Activated CD4-positive, alpha-beta memory T cell treated with anti-CD3 and anti-CD28 coated beads, Interleukin-2, amount 10 ng/mL, durations not matched to agents 7 days and 5 days (primary cell): ENCODE data around the gene CD93. TPM values are rescaled to one million over a fixed set of nuclear protein-coding genes. Genes with fewer than 3 reads are reported as not detected.

Experiments
- CTCF ChIA-PET: fragments of 350-600 bp; sonication (Branson Sonifier 250); formaldehyde crosslinking; loops from one replicate; lab custom pipeline; 2021; ENCODE audit warnings: antibody characterized with exemption, inconsistent platforms; lab: Charles Lee
- POLR2A ChIA-PET: fragments of 350-600 bp; sonication (Branson Sonifier 250); formaldehyde crosslinking; loops from one replicate; lab custom pipeline; 2021; ENCODE audit warnings: antibody characterized with exemption; lab: Charles Lee
- DNase-seq: peaks from one replicate; pipeline ENCODE4 v3.0.0-alpha.2; 2020
- H3K27ac Mint-ChIP-seq: one replicate; pipeline ENCODE4 v1.8.0; 2021; ENCODE audit warnings: mild to moderate bottlenecking, mixed read lengths
- H3K27me3 Mint-ChIP-seq: one replicate; pipeline ENCODE4 v1.8.0; 2021; ENCODE audit warnings: mixed read lengths
- H3K36me3 Mint-ChIP-seq: one replicate; pipeline ENCODE4 v1.8.0; 2021; ENCODE audit warnings: low read depth, mixed read lengths
- H3K4me1 Mint-ChIP-seq: one replicate; pipeline ENCODE4 v1.8.0; 2021; ENCODE audit warnings: mixed read lengths
- H3K4me3 Mint-ChIP-seq: one replicate; pipeline ENCODE4 v1.8.0; 2021; ENCODE audit warnings: mild to moderate bottlenecking, mixed read lengths
- H3K9me3 Mint-ChIP-seq: one replicate; pipeline ENCODE4 v1.8.0; 2021; ENCODE audit warnings: mixed read lengths
- total RNA-seq, 2 experiments: library from RNA; stranded (reverse); gene quantifications; one replicate each; pipeline ENCODE4 v1.2.3, GENCODE V29; 2021

The CD93 gene
- total RNA-seq, 2 experiments from 2014 or later, result 5.1 to 5.6 TPM

DNA sequence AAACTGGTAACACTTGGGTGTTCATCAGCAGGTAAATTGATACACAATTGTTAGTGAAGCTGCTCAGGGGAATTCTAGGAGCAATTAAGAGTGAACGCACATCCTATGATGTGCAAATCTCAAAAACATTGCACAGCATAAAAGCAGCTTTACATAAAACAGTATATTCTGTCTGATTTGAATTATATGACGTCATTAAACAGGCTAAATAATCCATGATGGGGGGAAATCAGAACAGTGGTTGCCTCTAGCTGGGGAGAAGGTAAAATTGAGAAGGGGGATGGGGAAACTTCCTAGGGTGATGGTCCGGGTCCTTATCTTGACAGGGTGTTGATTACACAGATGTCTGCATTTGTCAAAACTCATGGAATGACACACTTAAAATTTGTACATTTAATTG lies 19.4 kb downstream of the CD93 start:
- H3K4me3 Mint-ChIP-seq, result no peak overlapping the region
- CTCF ChIA-PET, result no interaction called here
- no peaks in the 10 kb centered on the region for H3K4me1 Mint-ChIP-seq
- H3K36me3 Mint-ChIP-seq, result no peaks in the 10 kb centered on the region
- DNase-seq, result no peak
- POLR2A ChIA-PET, result no interaction called here
- H3K27me3 Mint-ChIP-seq, result peaks cover 20% of the 10 kb centered on the region
- H3K9me3 Mint-ChIP-seq, result no peaks in the 10 kb centered on the region
- H3K27ac Mint-ChIP-seq, result no peak overlapping the region

DNA sequence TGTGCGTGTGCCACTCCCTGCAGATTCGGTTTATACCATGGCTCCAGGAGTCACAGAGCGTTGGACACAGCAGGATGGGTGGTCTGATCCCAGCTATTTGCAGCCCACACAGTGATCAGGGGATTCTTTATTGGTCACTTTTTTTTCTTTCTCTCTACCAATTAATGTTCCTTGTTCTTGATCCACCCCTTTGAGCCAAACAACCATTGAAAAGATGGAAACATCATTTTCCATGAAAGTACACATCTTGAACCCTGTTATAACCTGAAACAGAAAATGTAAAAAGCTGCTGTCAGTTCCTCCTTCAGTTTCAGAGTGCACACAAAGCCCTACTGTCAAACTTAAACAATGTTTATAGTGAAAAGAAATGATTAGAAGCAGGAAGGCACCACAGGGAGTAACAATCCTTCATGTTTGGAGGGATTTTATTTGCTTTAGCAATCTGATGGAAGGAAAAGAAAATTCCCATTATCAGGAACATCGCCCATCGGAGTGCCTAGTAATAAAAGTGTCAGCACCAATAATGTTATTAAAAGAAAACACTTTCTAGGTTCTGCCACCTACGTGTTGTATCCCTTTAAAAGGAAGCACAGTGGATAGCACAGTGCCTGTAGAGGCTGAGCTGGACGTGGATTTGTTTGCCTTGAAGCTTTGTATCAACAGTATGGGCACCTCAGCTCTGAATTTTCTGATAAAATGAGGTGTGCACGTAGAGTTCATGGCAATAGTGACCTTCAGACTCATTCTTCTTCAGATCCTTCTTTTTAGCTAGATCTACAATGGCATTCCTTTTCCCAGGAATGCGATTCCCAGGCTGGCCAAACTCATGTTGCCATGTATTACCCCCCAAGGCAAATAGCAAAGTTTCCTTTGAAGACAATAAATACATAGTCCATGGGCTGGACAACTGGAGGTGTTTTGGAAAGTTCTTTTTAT lies 20.6 kb downstream of the CD93 start:
- H3K36me3 Mint-ChIP-seq, result no peaks in the 10 kb centered on the region
- no peaks in the 10 kb centered on the region for H3K4me1 Mint-ChIP-seq
- no peaks in the 10 kb centered on the region for H3K9me3 Mint-ChIP-seq
- ChIA-PET CTCF (interaction anchor here (1.1 kb wide), 1 partner anchor 14 kb away, joined by 3 read pairs; no protein-coding TSS in a partner anchor), POLR2A (no interaction called here)
- peaks cover 24% of the 10 kb centered on the region for H3K27me3 Mint-ChIP-seq
- H3K4me3 Mint-ChIP-seq, result no peak overlapping the region
- no peak overlapping the region for H3K27ac Mint-ChIP-seq
- DNase-seq, result no peak

DNA sequence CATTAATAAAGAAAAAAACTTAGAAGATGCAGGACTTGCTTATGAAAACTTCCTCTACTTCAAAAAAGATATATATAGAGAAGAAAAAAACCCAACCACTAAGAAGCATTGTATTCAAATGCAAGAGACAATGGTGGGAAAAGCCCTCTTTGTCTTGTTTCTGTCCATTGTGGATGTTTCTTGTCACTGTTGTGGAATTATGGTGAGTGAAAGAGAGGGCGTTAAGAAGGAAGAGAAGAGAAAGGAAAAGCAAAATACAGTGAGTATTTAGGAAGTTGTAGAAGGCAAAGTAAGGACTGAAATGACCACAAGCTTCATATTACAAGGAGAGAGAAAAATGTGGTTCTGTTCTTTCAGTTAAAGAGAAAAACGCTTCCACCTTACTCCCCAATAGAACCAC lies 22.5 kb downstream of the CD93 start:
- H3K4me3 Mint-ChIP-seq, result no peak overlapping the region
- no peak for DNase-seq
- POLR2A ChIA-PET, result no interaction called here
- H3K27me3 Mint-ChIP-seq, result peaks cover 26% of the 10 kb centered on the region
- CTCF ChIA-PET, result interaction anchor here (1.8 kb wide), 1 partner anchor 10 kb away, joined by 5 read pairs; no protein-coding TSS in a partner anchor
- no peak overlapping the region for H3K27ac Mint-ChIP-seq
- H3K4me1 Mint-ChIP-seq, result no peaks in the 10 kb centered on the region
- no peaks in the 10 kb centered on the region for H3K36me3 Mint-ChIP-seq
- H3K9me3 Mint-ChIP-seq, result no peaks in the 10 kb centered on the region

DNA sequence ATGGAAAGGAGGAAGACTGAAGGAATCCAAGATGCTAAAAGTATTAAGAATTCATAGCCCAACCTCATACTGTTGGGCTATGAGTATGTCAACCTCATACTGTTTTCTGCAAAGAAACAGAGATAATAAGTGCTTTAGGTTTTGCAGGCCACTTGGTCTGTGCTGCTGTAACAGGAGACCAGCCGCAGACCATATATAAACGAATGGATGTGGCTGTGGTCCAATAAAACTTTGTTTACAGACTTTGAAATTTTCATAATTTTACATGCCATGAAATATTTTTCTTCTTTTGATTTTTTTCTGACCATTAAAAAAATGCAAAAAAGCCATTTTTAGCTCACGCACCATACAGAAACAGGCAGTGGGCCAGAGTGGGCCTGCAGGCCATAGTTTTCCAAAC lies 23.0 kb downstream of the CD93 start:
- ChIA-PET POLR2A (no interaction called here), CTCF (interaction anchor here (1.8 kb wide), 1 partner anchor 10 kb away, joined by 5 read pairs; no protein-coding TSS in a partner anchor)
- DNase-seq, result no peak
- no peak overlapping the region for H3K27ac Mint-ChIP-seq
- no peaks in the 10 kb centered on the region for H3K36me3 Mint-ChIP-seq
- H3K4me3 Mint-ChIP-seq, result no peak overlapping the region
- H3K4me1 Mint-ChIP-seq, result no peaks in the 10 kb centered on the region
- H3K27me3 Mint-ChIP-seq, result peaks cover 28% of the 10 kb centered on the region
- H3K9me3 Mint-ChIP-seq, result no peaks in the 10 kb centered on the region

DNA sequence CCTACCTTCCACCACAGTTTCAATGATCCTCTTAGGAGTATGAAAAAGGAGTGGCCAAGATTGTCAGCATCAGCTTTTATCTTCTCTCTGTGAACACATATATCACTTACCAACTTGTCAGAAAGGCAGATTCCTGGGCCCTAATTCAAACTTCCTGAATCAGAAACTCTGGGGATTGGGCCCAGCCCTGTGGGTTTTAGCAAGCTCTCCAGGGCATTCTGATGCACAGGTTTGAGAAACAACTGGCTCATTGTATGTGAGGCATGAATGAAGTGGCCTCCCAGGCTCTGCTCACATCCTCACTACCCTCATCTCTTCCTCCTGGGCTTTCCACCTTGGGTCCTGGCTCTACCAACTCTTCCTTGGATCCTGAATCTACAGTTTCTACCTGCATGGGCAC lies 23.5 kb downstream of the CD93 start:
- Mint-ChIP-seq H3K4me3 (no peak overlapping the region), H3K4me1 (no peaks in the 10 kb centered on the region), H3K27me3 (peaks cover 28% of the 10 kb centered on the region), H3K27ac (no peak overlapping the region), H3K9me3 (no peaks in the 10 kb centered on the region), H3K36me3 (no peaks in the 10 kb centered on the region)
- ChIA-PET POLR2A (no interaction called here), CTCF (interaction anchor here (1.8 to 2.1 kb wide), 2 partner anchors 9 to 12 kb away, joined by 5 to 9 read pairs; no protein-coding TSS in a partner anchor)
- DNase-seq, result no peak

DNA sequence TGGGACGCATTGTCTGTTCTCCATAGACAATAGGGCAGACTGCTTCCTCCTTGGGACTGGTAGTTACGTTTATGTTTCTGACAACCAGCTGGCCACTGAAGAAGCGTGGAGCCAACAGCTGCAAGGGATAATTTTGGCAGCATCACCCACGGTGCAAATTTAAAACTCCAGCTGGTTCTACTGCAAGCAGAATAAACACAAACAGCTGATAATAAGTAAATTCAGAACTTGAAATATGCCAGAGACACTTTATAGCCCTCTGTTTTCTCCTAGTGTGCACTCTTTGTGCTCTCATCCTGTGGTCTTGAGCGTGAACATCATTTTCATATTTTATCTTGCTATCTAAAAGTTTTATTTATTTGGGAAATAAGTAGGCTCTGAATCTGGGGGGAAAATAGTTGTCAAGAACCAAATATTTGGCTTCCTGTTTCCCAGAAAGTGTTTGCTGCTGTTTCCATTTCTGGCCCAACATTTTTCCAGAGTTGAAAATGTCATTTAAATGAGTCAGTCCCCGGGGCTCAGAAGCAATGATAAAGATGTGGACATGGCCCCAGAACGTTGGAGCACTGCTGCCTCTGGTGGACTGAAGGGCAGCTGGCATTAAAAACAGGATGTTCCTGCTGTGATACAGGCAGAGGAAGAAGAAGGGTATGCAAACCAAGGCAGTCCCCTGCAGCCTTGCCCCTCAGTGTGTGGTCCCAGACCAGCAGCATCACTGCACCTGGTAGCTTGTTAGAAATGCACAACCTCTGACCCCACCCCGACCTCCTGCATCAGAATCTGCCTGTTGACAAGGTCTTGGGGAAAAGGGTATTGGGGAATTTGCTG lies 24.2 kb downstream of the CD93 start:
- H3K4me1 Mint-ChIP-seq, result no peaks in the 10 kb centered on the region
- CTCF ChIA-PET, result interaction anchor here (1.8 to 2.1 kb wide), 2 partner anchors 9 to 11 kb away, joined by 5 to 9 read pairs; no protein-coding TSS in a partner anchor

DNA sequence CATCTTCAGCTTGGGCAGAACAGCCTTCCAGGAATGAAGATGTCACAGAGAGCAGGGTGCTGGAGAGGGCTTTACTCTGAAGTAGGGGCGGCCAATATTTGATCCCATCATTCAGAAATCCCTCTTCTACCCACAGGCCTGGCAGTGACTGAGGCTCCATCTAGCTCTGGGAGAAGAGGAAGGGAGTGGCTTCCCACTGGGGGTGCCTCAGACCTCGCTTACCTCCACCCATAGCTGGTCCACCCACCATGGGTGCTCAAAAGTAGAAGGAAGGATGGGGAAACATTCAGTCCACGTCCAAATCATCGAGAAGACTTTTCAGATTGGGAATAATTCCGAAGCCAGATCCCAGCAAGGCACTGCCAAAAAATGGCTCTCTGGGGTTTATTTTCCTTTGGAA lies 24.9 kb downstream of the CD93 start:
- no peak overlapping the region for H3K4me3 Mint-ChIP-seq
- no peaks in the 10 kb centered on the region for H3K36me3 Mint-ChIP-seq
- no peaks in the 10 kb centered on the region for H3K4me1 Mint-ChIP-seq
- peaks cover 31% of the 10 kb centered on the region for H3K27me3 Mint-ChIP-seq
- POLR2A ChIA-PET, result no interaction called here
- H3K9me3 Mint-ChIP-seq, result no peaks in the 10 kb centered on the region
- CTCF ChIA-PET, result interaction anchor here (2.1 kb wide), 1 partner anchor 10 kb away, joined by 9 read pairs; no protein-coding TSS in a partner anchor
- no peak overlapping the region for H3K27ac Mint-ChIP-seq
- no peak for DNase-seq

More for the DNA sequence above, 24.2 kb downstream of the CD93 start:
- H3K27ac Mint-ChIP-seq, result no peak overlapping the region
- no peak for DNase-seq
- POLR2A ChIA-PET, result no interaction called here
- no peaks in the 10 kb centered on the region for H3K36me3 Mint-ChIP-seq
- no peaks in the 10 kb centered on the region for H3K9me3 Mint-ChIP-seq
- no peak overlapping the region for H3K4me3 Mint-ChIP-seq
- peaks cover 31% of the 10 kb centered on the region for H3K27me3 Mint-ChIP-seq

DNA sequence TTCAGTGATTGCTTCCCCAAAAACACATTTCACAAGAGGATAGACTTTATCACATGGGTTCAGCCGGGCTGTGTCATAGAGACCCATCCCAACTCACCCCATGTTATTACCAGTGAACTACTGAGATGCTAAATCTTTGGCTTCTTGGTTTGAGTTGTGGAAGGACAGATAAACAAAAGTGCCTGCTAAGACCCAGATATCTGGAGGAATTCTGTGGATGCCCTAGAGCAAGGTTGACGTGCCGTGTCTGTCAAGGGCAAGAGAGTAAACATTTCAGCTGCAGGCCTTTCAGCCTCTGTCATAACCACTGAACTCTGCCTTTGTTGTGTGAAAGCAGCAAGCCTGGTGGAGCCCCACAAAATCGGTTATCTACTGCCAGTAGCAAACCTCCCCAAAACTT lies 25.5 kb downstream of the CD93 start:
- Mint-ChIP-seq H3K9me3 (no peaks in the 10 kb centered on the region), H3K27me3 (peaks cover 30% of the 10 kb centered on the region), H3K4me1 (no peaks in the 10 kb centered on the region), H3K36me3 (no peaks in the 10 kb centered on the region), H3K4me3 (no peak overlapping the region), H3K27ac (no peak overlapping the region)
- ChIA-PET CTCF (interaction anchor here (2.1 kb wide), 1 partner anchor 10 kb away, joined by 9 read pairs; no protein-coding TSS in a partner anchor), POLR2A (no interaction called here)
- DNase-seq, result no peak

DNA sequence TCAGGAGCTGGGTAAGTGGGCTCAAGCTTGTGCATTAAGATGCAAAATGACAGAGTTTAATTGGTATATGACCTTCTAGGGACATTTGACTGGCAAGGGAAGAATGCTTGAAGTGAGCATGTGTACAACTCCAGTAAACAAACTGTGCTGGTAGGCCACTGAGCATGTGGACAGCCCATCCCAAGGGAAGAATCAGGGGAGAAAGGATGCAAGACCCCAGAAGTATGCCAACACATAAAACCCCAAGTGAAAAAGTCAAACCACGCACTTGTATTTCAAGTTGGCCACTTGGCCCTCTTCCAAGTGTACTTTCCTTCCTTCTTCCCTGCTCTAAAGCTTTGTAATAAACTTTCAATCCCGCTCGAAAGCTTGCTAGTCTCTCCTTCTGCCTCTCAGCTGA lies 26.3 kb downstream of the CD93 start:
- Mint-ChIP-seq H3K36me3 (no peaks in the 10 kb centered on the region), H3K27me3 (peaks cover 26% of the 10 kb centered on the region), H3K9me3 (no peaks in the 10 kb centered on the region), H3K4me1 (no peaks in the 10 kb centered on the region), H3K4me3 (no peak overlapping the region), H3K27ac (no peak overlapping the region)
- CTCF ChIA-PET, result no interaction called here
- POLR2A ChIA-PET, result no interaction called here
- no peak for DNase-seq

DNA sequence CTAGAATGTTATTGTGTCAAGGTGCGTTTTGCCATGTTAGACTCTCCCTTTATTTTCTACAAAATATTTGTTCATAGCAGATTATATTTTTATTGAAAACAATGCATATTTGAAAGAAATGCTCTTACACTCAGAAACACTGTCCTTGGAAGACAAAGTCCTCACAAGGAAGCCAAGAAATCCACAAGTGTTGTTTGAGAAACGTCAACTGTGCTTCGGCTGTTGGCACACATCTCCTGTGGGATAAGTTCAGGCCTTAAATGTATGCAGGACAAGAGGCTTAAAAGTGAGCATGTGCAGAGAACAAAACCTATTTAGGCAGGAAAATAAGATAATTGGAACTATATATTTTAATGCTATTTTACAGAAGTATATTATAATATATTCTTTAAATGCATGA lies 27.1 kb downstream of the CD93 start:
- CTCF ChIA-PET, result no interaction called here
- no peak overlapping the region for H3K4me3 Mint-ChIP-seq

DNA sequence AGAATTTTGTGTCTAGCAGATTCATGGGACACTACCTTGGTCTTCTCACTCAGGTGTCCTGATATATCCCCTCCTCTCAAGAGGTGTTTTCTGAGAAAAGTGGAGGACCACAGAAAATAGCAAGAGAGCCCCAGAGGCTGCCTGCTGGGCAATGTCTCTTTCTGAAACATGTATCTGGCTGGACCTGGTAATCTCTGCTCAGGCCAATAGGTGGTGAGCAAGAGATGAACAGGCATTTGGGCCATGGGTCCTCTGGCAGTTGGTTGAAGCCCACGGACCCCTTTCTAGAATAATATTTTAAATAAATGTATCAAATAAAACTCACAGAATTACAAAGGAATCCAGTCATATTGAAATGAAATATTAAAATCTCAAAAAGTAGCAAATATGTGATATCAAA lies 27.9 kb downstream of the CD93 start:
- H3K36me3 Mint-ChIP-seq, result no peaks in the 10 kb centered on the region
- peaks cover 30% of the 10 kb centered on the region for H3K27me3 Mint-ChIP-seq
- H3K4me1 Mint-ChIP-seq, result no peaks in the 10 kb centered on the region
- no peak overlapping the region for H3K4me3 Mint-ChIP-seq
- CTCF ChIA-PET, result no interaction called here
- H3K9me3 Mint-ChIP-seq, result no peaks in the 10 kb centered on the region
- DNase-seq, result no peak
- POLR2A ChIA-PET, result no interaction called here
- no peak overlapping the region for H3K27ac Mint-ChIP-seq

More for the DNA sequence above, 27.1 kb downstream of the CD93 start:
- DNase-seq, result no peak
- Mint-ChIP-seq H3K36me3 (no peaks in the 10 kb centered on the region), H3K27ac (no peak overlapping the region), H3K27me3 (peaks cover 23% of the 10 kb centered on the region), H3K9me3 (no peaks in the 10 kb centered on the region), H3K4me1 (no peaks in the 10 kb centered on the region)
- POLR2A ChIA-PET, result no interaction called here

DNA sequence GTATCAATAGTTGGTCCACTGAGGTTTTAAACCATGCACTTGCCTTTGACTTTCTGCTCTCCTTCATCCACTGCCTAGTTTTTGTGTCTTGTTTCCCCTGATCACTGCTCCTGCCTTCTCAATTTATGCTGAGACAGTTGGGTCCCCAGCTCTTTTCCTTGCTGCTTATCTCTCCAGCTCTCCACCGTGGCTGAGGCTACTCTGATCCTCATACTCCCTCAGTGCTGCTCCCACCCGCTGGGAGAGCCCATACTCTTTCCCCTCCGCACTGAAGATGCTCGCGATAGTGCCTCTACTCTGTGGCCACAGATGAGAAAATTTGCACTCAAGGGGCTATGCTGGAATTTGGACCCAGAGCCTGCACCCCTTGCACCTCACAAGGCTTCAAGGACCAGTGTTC lies 33.2 kb downstream of the CD93 start:
- Mint-ChIP-seq H3K4me1 (peaks cover 7% of the 10 kb centered on the region), H3K36me3 (no peaks in the 10 kb centered on the region), H3K4me3 (no peak overlapping the region), H3K27ac (no peak overlapping the region), H3K27me3 (peaks cover 55% of the 10 kb centered on the region), H3K9me3 (no peaks in the 10 kb centered on the region)
- ChIA-PET POLR2A (no interaction called here), CTCF (interaction anchor here (1.2 kb wide), 1 partner anchor 10 kb away, joined by 5 read pairs; no protein-coding TSS in a partner anchor)
- DNase-seq, result no peak
